H9 (cell line): Measurements from ENCODE around the gene C3orf70. TPM values are rescaled to one million over a fixed set of nuclear protein-coding genes. Genes with fewer than 3 reads are reported as not detected.

Source experiments
- DNase-seq: peaks from one replicate; pipeline ENCODE4 v3.0.0-alpha.2; 2017
- H2AFZ ChIP-seq: one replicate; pipeline ENCODE4 v1.6.1; 2013; ENCODE audit warnings: mild to moderate bottlenecking, low read length, control low read depth, moderate library complexity
- H2AK5ac ChIP-seq: 2 replicates; pipeline ENCODE4 v1.6.1; 2013; ENCODE audit warnings: low read length, control low read depth, mixed read lengths; ENCODE audit not compliant: insufficient read length
- H2BK120ac ChIP-seq: one replicate; pipeline ENCODE4 v1.6.1; 2013; ENCODE audit warnings: low read depth, mild to moderate bottlenecking, low read length, control low read depth, inconsistent platforms; ENCODE audit not compliant: poor library complexity, severe bottlenecking
- H2BK12ac ChIP-seq: 2 replicates; pipeline ENCODE4 v1.6.1; 2013; ENCODE audit warnings: low read length, control low read depth, mixed read lengths, low read depth; ENCODE audit not compliant: insufficient read length
- H2BK15ac ChIP-seq: 2 replicates; pipeline ENCODE4 v1.6.1; 2013; ENCODE audit warnings: low read depth, low read length, control low read depth
- H2BK20ac ChIP-seq: one replicate; pipeline ENCODE4 v1.6.1; 2013; ENCODE audit warnings: low read depth, mild to moderate bottlenecking, low read length, control low read depth, inconsistent platforms; ENCODE audit not compliant: poor library complexity, severe bottlenecking
- H2BK5ac ChIP-seq: 2 replicates; pipeline ENCODE4 v1.6.1; 2013; ENCODE audit warnings: low read length, control low read depth, mixed read lengths; ENCODE audit not compliant: insufficient read length
- H3K14ac ChIP-seq: 2 replicates; pipeline ENCODE4 v1.6.1; 2013; ENCODE audit warnings: low read length, control low read depth; ENCODE audit not compliant: insufficient read depth
- H3K18ac ChIP-seq: 2 replicates; pipeline ENCODE4 v1.6.1; 2013; ENCODE audit warnings: low read depth, mild to moderate bottlenecking, mixed read lengths, low read length, control low read depth; ENCODE audit not compliant: insufficient read length
- H3K23ac ChIP-seq: 2 replicates; pipeline ENCODE4 v1.6.1; 2013; ENCODE audit warnings: low read length, control low read depth, mixed read lengths, low read depth; ENCODE audit not compliant: insufficient read length
- H3K23me2 ChIP-seq: 2 replicates; pipeline ENCODE4 v1.6.1; 2013; ENCODE audit warnings: low read depth, mild to moderate bottlenecking, mixed read lengths, low read length, control low read depth; ENCODE audit not compliant: insufficient read length, poor library complexity, severe bottlenecking
- H3K27ac ChIP-seq: 2 replicates; pipeline ENCODE4 v1.5.1; 2013; ENCODE audit warnings: low read length, control low read depth, mixed read lengths, low read depth; ENCODE audit not compliant: insufficient read length
- H3K27me3 ChIP-seq: 2 replicates; pipeline ENCODE4 v1.6.1; 2013; ENCODE audit warnings: low read length, control low read depth, inconsistent platforms; ENCODE audit not compliant: insufficient read depth
- H3K4ac ChIP-seq: 2 replicates; pipeline ENCODE4 v1.6.1; 2013; ENCODE audit warnings: low read depth, mild to moderate bottlenecking, control low read depth, inconsistent platforms, low read length, moderate library complexity
- H3K4me1 ChIP-seq: 2 replicates; pipeline ENCODE4 v1.6.1; 2013; ENCODE audit warnings: low read length, control low read depth, inconsistent platforms; ENCODE audit not compliant: insufficient read depth
- H3K4me2 ChIP-seq: 2 replicates; pipeline ENCODE4 v1.6.1; 2013; ENCODE audit warnings: low read length, control low read depth, mixed read lengths; ENCODE audit not compliant: insufficient read length, insufficient read depth
- H3K56ac ChIP-seq: 2 replicates; pipeline ENCODE4 v1.6.1; 2013; ENCODE audit warnings: low read depth, mild to moderate bottlenecking, mixed read lengths, low read length, control low read depth; ENCODE audit not compliant: insufficient read length
- H3K79me1 ChIP-seq: 2 replicates; pipeline ENCODE4 v1.6.1; 2013; ENCODE audit warnings: low read depth, mild to moderate bottlenecking, moderate library complexity, low read length, control low read depth, inconsistent platforms; ENCODE audit not compliant: insufficient read depth, poor library complexity, severe bottlenecking
- H3K79me2 ChIP-seq: 2 replicates; pipeline ENCODE4 v1.6.1; 2013; ENCODE audit warnings: low read length, control low read depth, inconsistent platforms; ENCODE audit not compliant: insufficient read depth
- H3K9ac ChIP-seq: 2 replicates; pipeline ENCODE4 v1.6.1; 2013; ENCODE audit warnings: low read length, control low read depth, mixed read lengths; ENCODE audit not compliant: insufficient read length; ENCODE audit errors: extremely low read depth
- H3K9me3 ChIP-seq: one replicate; pipeline ENCODE4 v1.6.1; 2013; ENCODE audit warnings: low read depth, low read length, inconsistent platforms; ENCODE audit not compliant: control insufficient read depth
- H3T11ph ChIP-seq: one replicate; pipeline ENCODE4 v1.6.1; 2013; ENCODE audit warnings: mild to moderate bottlenecking, low read length, control low read depth, inconsistent platforms
- H4K20me1 ChIP-seq: one replicate; pipeline ENCODE4 v1.6.1; 2013; ENCODE audit not compliant: control insufficient read depth, insufficient read length, insufficient read depth
- H4K5ac ChIP-seq: 2 replicates; pipeline ENCODE4 v1.6.1; 2013; ENCODE audit warnings: low read depth, mild to moderate bottlenecking, mixed read lengths, low read length, control low read depth; ENCODE audit not compliant: insufficient read length
- H4K8ac ChIP-seq: replicated peaks from 2 replicates; pipeline ENCODE4 v1.6.1; 2013; ENCODE audit warnings: low read length, control low read depth, mixed read lengths, low read depth; ENCODE audit not compliant: insufficient read length
- H4K91ac ChIP-seq: 2 replicates; pipeline ENCODE4 v1.6.1; 2013; ENCODE audit warnings: low read depth, mild to moderate bottlenecking, moderate library complexity, mixed read lengths, low read length, control low read depth; ENCODE audit not compliant: insufficient read length
- H3K27ac Mint-ChIP-seq, 3 experiments: 2 replicates in 2 of 3; 3 replicates in 1 of 3; pipeline ENCODE4 v1.8.0; 2020 to 2021; ENCODE audit warnings: mixed read lengths in 3 of 3, mild to moderate bottlenecking in 1 of 3, moderate library complexity in 1 of 3
- H3K27me3 Mint-ChIP-seq: 2 replicates; pipeline ENCODE4 v1.8.0; 2021; ENCODE audit warnings: low read depth, mild to moderate bottlenecking, moderate library complexity, mixed read lengths
- H3K36me3 Mint-ChIP-seq, 3 experiments: 2 replicates in 2 of 3; 3 replicates in 1 of 3; pipeline ENCODE4 v1.8.0; 2020 to 2021; ENCODE audit warnings: low read depth in 3 of 3, mixed read lengths in 3 of 3; ENCODE audit not compliant: insufficient read depth in 1 of 3
- H3K4me1 Mint-ChIP-seq, 2 experiments: 2 replicates each; pipeline ENCODE4 v1.8.0; 2020; ENCODE audit warnings: mixed read lengths in 2 of 2
- H3K4me3 Mint-ChIP-seq, 2 experiments: 2 replicates in 1 of 2; 3 replicates in 1 of 2; pipeline ENCODE4 v1.8.0; 2020 to 2021; ENCODE audit warnings: mild to moderate bottlenecking in 2 of 2, mixed read lengths in 2 of 2, moderate library complexity in 1 of 2
- H3K9me3 Mint-ChIP-seq, 2 experiments: 2 replicates in 1 of 2; 3 replicates in 1 of 2; pipeline ENCODE4 v1.8.0; 2020; ENCODE audit warnings: mild to moderate bottlenecking in 2 of 2, mixed read lengths in 2 of 2, moderate library complexity in 1 of 2
- CTCF ChIP-seq: fragments of 200-600 bp; sonication (generic); conservative IDR thresholded peaks from 3 replicates; pipeline ENCODE4 v1.8.0; 2021; ENCODE audit warnings: antibody characterized with exemption, mild to moderate bottlenecking
- WGBS: extraction: QIAGEN DNeasy Blood & Tissue Kit; methylation state at CpG from one replicate; pipeline ENCODE4 v1.1.7; 2013; ENCODE audit warnings: missing lambda C conversion rate, low lambda C conversion rate, mixed read lengths; ENCODE audit not compliant: insufficient read length; ENCODE audit errors: extremely low coverage; 5-methylcytosine and 5-hydroxymethylcytosine counted together
- total RNA-seq: library from RNA; stranded (reverse); gene quantifications from 2 replicates; pipeline ENCODE4 v1.2.1, GENCODE V29; 2021

C3orf70 gene
- total RNA-seq, 1 experiment from 2014 or later, result 0.52 TPM

DNA sequence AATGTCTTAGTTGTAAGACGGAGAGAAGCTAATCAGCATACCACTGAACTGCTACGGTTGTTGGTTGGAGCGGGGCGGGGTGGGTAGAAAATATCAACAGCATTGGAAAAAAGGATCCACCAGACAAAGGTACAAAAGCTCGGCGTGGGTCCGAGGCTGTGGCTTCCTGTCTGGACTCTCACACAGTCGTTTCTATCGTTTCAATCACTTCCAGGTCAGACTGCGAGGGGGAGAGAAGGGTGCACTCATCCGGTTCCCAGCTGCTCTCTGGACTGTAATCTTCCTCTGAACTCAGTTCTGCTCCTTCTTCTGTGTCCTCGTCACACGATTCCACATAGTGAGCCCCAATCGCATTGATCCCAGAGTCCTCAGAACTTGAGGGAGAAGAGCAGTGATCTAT lies 70.0 kb downstream of the C3orf70 start:
- no peaks in the 10 kb centered on the region for H3K27me3 ChIP-seq
- H3K9me3 ChIP-seq, result no peaks in the 10 kb centered on the region
- Mint-ChIP-seq H3K27me3 (no peaks in the 10 kb centered on the region), H3K9me3 (no peaks in the 10 kb centered on the region), H3K4me1 (peaks cover 9 to 14% of the 10 kb centered on the region in 2 experiments), H3K4me3 (no peak overlapping the region), H3K36me3 (no peaks in the 10 kb centered on the region), H3K27ac (no peak overlapping the region)
- H2AFZ ChIP-seq, result no peak overlapping the region
- no peak overlapping the region for H2AK5ac ChIP-seq
- no peak overlapping the region for H3K14ac ChIP-seq
- H4K20me1 ChIP-seq, result no peaks in the 10 kb centered on the region
- no peak overlapping the region for H3K18ac ChIP-seq
- H2BK15ac ChIP-seq, result no peak overlapping the region
- no peak overlapping the region for H2BK20ac ChIP-seq
- H2BK5ac ChIP-seq, result no peak overlapping the region
- TF ChIP-seq CTCF, result no peak
- H3K23ac ChIP-seq, result no peak overlapping the region
- H3K56ac ChIP-seq, result no peak overlapping the region
- H3K4me1 ChIP-seq, result no peaks in the 10 kb centered on the region
- H3K4me2 ChIP-seq, result no peak overlapping the region
- no peak overlapping the region for H4K91ac ChIP-seq
- H3K27ac ChIP-seq, result no peak overlapping the region
- DNase-seq, result no peak
- no peak overlapping the region for H2BK12ac ChIP-seq
- H3K4ac ChIP-seq, result no peak overlapping the region
- WGBS, result no CpG with 5 or more reads among the region's 14 CpGs
- H3K9ac ChIP-seq, result no peak overlapping the region
- H2BK120ac ChIP-seq, result no peak overlapping the region
- no peak overlapping the region for H3T11ph ChIP-seq
- H3K23me2 ChIP-seq, result no peaks in the 10 kb centered on the region
- H3K79me2 ChIP-seq, result no peaks in the 10 kb centered on the region
- H3K79me1 ChIP-seq, result no peaks in the 10 kb centered on the region
- H4K5ac ChIP-seq, result no peak overlapping the region
- no peak overlapping the region for H4K8ac ChIP-seq
